Muscle of leg (tissue), 16 donors: Measurements from ENCODE around the gene LRFN2. TPM values are rescaled to one million over a fixed set of nuclear protein-coding genes. Genes with fewer than 3 reads are reported as not detected.

ENCODE experiments used
- DNase-seq: peaks from one replicate; pipeline ENCODE4 v3.0.0; 2013
- H3K27ac ChIP-seq: one replicate; pipeline ENCODE4 v1.5.1; 2013; ENCODE audit warnings: mild to moderate bottlenecking, low read length, control low read depth
- H3K27me3 ChIP-seq: one replicate; pipeline ENCODE4 v1.6.1; 2013; ENCODE audit warnings: low read length; ENCODE audit not compliant: control insufficient read depth, insufficient read depth
- H3K36me3 ChIP-seq: one replicate; pipeline ENCODE4 v1.6.1; 2013; ENCODE audit warnings: low read length; ENCODE audit not compliant: control insufficient read depth, insufficient read depth
- H3K4me1 ChIP-seq: one replicate; pipeline ENCODE4 v1.6.1; 2013; ENCODE audit warnings: low read length; ENCODE audit not compliant: control insufficient read depth, insufficient read depth
- H3K4me3 ChIP-seq: one replicate; pipeline ENCODE4 v1.5.1; 2013; ENCODE audit warnings: low read length, control low read depth
- H3K9me3 ChIP-seq: replicated peaks from 2 replicates; pipeline ENCODE4 v1.6.1; 2013; ENCODE audit warnings: low read depth, low read length; ENCODE audit not compliant: control insufficient read depth
- WGBS: methylation state at CpG from one replicate; pipeline ENCODE4 v1.1.5; 2013; ENCODE audit warnings: missing lambda C conversion rate; ENCODE audit not compliant: insufficient coverage; 5-methylcytosine and 5-hydroxymethylcytosine counted together
- long read RNA-seq, 11 donors: transcript quantifications; one replicate each; lab custom pipeline, GENCODE V29; 2026
- polyA plus RNA-seq, 8 donors: library from polyadenylated mRNA; unstranded; fragments of 120-200 nt; gene quantifications; one replicate each; pipeline versions ENCODE4 v1.2.1 to v1.2.3, GENCODE V29; 2013; ENCODE audit warnings: inconsistent platforms in 1 of 8, low replicate concordance in 1 of 8; ENCODE audit not compliant: insufficient read length in 8 of 8, insufficient read depth in 1 of 8
- total RNA-seq: library from RNA; stranded (reverse); fragments of 120-200 nt; gene quantifications from one replicate; pipeline ENCODE4 v1.2.4, GENCODE V29; 2013

LRFN2 gene
- total RNA-seq (0.09 TPM), polyA plus RNA-seq (under 1 TPM; 0.04 to 0.17 (median 0.08) TPM)
- long read RNA-seq, donor 1, result 0 reads
- long read RNA-seq, donor 2, result 0 reads
- long read RNA-seq, donor 3, result 0 reads
- long read RNA-seq, donor 4, result 0 reads
- long read RNA-seq, donor 5, result 0 reads
- long read RNA-seq, donor 6, result 0 reads
- long read RNA-seq, donor 7, result 0 reads
- long read RNA-seq, donor 8, result 0 reads
- long read RNA-seq, donor 9, result 0 reads
- long read RNA-seq, donor 10, result 0 reads
- long read RNA-seq, donor 11, result 0 reads

- no peak within 1 kb of the TSS for H3K27ac ChIP-seq
- H3K27me3 ChIP-seq, result peaks cover 52% of the 10 kb centered on the region
- H3K9me3 ChIP-seq, result no peaks in the 10 kb centered on the region
- WGBS, result under 1% methylated on average over 78 of the region's 89 CpGs
- DNase-seq, result peak; percentile 79
- H3K36me3 ChIP-seq, result no peaks in the 10 kb centered on the region
- H3K4me3 ChIP-seq, result peak within 1 kb of the TSS; percentile 43
- peaks cover 28% of the 10 kb centered on the region for H3K4me1 ChIP-seq
These were observed at the start of gene LRFN2 for GRCh38 chr6:40587240-40588069. Gene LRFN2, minus strand, starts transcription at chr6:40587364.

GRCh38 chr6:40634429-40634828 is 47.3 kb upstream of the LRFN2 start:
- Histone ChIP-seq H3K9me3 (no peaks in the 10 kb centered on the region), H3K27ac (no peak overlapping the region), H3K4me3 (no peak overlapping the region), H3K4me1 (no peaks in the 10 kb centered on the region), H3K36me3 (no peaks in the 10 kb centered on the region), H3K27me3 (no peaks in the 10 kb centered on the region)
- 100% methylated on average over 1 of the region's 3 CpGs for WGBS
- DNase-seq, result no peak

GRCh38 chr6:40631744-40632143 is 44.6 kb upstream of the LRFN2 start:
- no peaks in the 10 kb centered on the region for H3K36me3 ChIP-seq
- H3K4me3 ChIP-seq, result no peak overlapping the region
- H3K27ac ChIP-seq, result no peak overlapping the region
- no peak for DNase-seq
- H3K4me1 ChIP-seq, result no peaks in the 10 kb centered on the region
- no peaks in the 10 kb centered on the region for H3K9me3 ChIP-seq
- peaks cover 4% of the 10 kb centered on the region for H3K27me3 ChIP-seq
- 40% methylated on average over 1 of the region's 7 CpGs for WGBS

- WGBS, result 53% methylated on average over 5 of the region's 5 CpGs
- Histone ChIP-seq H3K36me3 (no peaks in the 10 kb centered on the region), H3K9me3 (no peaks in the 10 kb centered on the region), H3K4me1 (no peaks in the 10 kb centered on the region), H3K27ac (no peak overlapping the region), H3K4me3 (no peak overlapping the region), H3K27me3 (peaks cover 4% of the 10 kb centered on the region)
- DNase-seq, result no peak
These were observed 43.3 kb upstream of the LRFN2 start for GRCh38 chr6:40630488-40630887.

GRCh38 chr6:40630051-40630450 is 42.9 kb upstream of the LRFN2 start:
- H3K9me3 ChIP-seq, result no peaks in the 10 kb centered on the region
- WGBS, result 17% methylated on average over 4 of the region's 6 CpGs
- peaks cover 4% of the 10 kb centered on the region for H3K27me3 ChIP-seq
- H3K4me3 ChIP-seq, result no peak overlapping the region
- no peaks in the 10 kb centered on the region for H3K4me1 ChIP-seq
- H3K27ac ChIP-seq, result no peak overlapping the region
- DNase-seq, result peak; percentile 13
- H3K36me3 ChIP-seq, result no peaks in the 10 kb centered on the region

GRCh38 chr6:40629463-40629862 is 42.3 kb upstream of the LRFN2 start:
- no peaks in the 10 kb centered on the region for H3K36me3 ChIP-seq
- no peak overlapping the region for H3K27ac ChIP-seq
- no peak overlapping the region for H3K4me3 ChIP-seq
- no peak for DNase-seq
- 94% methylated on average over 4 of the region's 6 CpGs for WGBS
- H3K27me3 ChIP-seq, result peaks cover 7% of the 10 kb centered on the region
- no peaks in the 10 kb centered on the region for H3K4me1 ChIP-seq
- no peaks in the 10 kb centered on the region for H3K9me3 ChIP-seq

GRCh38 chr6:40627316-40627715 is 40.2 kb upstream of the LRFN2 start:
- H3K9me3 ChIP-seq, result no peaks in the 10 kb centered on the region
- H3K27ac ChIP-seq, result no peak overlapping the region
- 25% methylated on average over 3 of the region's 3 CpGs for WGBS
- H3K4me3 ChIP-seq, result no peak overlapping the region
- no peak for DNase-seq
- H3K27me3 ChIP-seq, result peaks cover 9% of the 10 kb centered on the region
- H3K36me3 ChIP-seq, result no peaks in the 10 kb centered on the region
- no peaks in the 10 kb centered on the region for H3K4me1 ChIP-seq

GRCh38 chr6:40626886-40627285 is 39.7 kb upstream of the LRFN2 start:
- no peak overlapping the region for H3K27ac ChIP-seq
- peaks cover 9% of the 10 kb centered on the region for H3K27me3 ChIP-seq
- DNase-seq, result no peak
- H3K9me3 ChIP-seq, result no peaks in the 10 kb centered on the region
- H3K4me3 ChIP-seq, result no peak overlapping the region
- H3K36me3 ChIP-seq, result no peaks in the 10 kb centered on the region
- no peaks in the 10 kb centered on the region for H3K4me1 ChIP-seq
- WGBS, result 74% methylated on average over 4 of the region's 4 CpGs

GRCh38 chr6:40623932-40624331 is 36.8 kb upstream of the LRFN2 start:
- Histone ChIP-seq H3K36me3 (no peaks in the 10 kb centered on the region), H3K9me3 (no peaks in the 10 kb centered on the region), H3K4me1 (no peaks in the 10 kb centered on the region), H3K27me3 (peaks cover 16% of the 10 kb centered on the region), H3K27ac (no peak overlapping the region), H3K4me3 (no peak overlapping the region)
- no peak for DNase-seq
- no CpG with 5 or more reads among the region's 3 CpGs for WGBS

GRCh38 chr6:40623178-40623577 is 36.0 kb upstream of the LRFN2 start:
- Histone ChIP-seq H3K27me3 (peaks cover 12% of the 10 kb centered on the region), H3K4me1 (no peaks in the 10 kb centered on the region), H3K27ac (no peak overlapping the region), H3K4me3 (no peak overlapping the region), H3K9me3 (no peaks in the 10 kb centered on the region), H3K36me3 (no peaks in the 10 kb centered on the region)
- DNase-seq, result no peak
- 82% methylated on average over 5 of the region's 5 CpGs for WGBS
